WTC11 (cell line): Measurements from ENCODE around the gene MOXD1. TPM values are rescaled to one million over a fixed set of nuclear protein-coding genes. Genes with fewer than 3 reads are reported as not detected.

Source experiments
- ATAC-seq: fragments of 200-7000 bp; cut with Tn5 transposase; 2 replicates; pipeline ENCODE4 v1.10.0; 2021; ENCODE audit warnings: mild to moderate bottlenecking, moderate library complexity
- CTCF ChIA-PET: fragments of 300-600 bp; sonication (Branson Sonifier 250); formaldehyde crosslinking; loops from one replicate; lab custom pipeline; 2021; ENCODE audit warnings: antibody characterized with exemption; lab: Charles Lee
- POLR2A ChIA-PET: fragments of 350-600 bp; sonication (Branson Sonifier 250); formaldehyde crosslinking; loops from one replicate; lab custom pipeline; 2021; ENCODE audit warnings: antibody characterized with exemption; lab: Charles Lee
- DNase-seq: peaks from one replicate; pipeline ENCODE4 v3.0.0; 2021; ENCODE audit warnings: low spot score
- H3K27ac Mint-ChIP-seq: 2 replicates; pipeline ENCODE4 v1.8.0; 2021; ENCODE audit warnings: mixed read lengths
- H3K27me3 Mint-ChIP-seq: 2 replicates; pipeline ENCODE4 v1.8.0; 2021; ENCODE audit warnings: low read depth, mild to moderate bottlenecking, moderate library complexity, mixed read lengths
- H3K36me3 Mint-ChIP-seq: 2 replicates; pipeline ENCODE4 v1.8.0; 2021; ENCODE audit warnings: mixed read lengths
- H3K4me1 Mint-ChIP-seq: 2 replicates; pipeline ENCODE4 v1.8.0; 2022; ENCODE audit warnings: mixed read lengths
- H3K4me3 Mint-ChIP-seq: 2 replicates; pipeline ENCODE4 v1.8.0; 2021; ENCODE audit warnings: mild to moderate bottlenecking, moderate library complexity, mixed read lengths
- H3K9me3 Mint-ChIP-seq: 2 replicates; pipeline ENCODE4 v1.8.0; 2021; ENCODE audit warnings: mixed read lengths
- CTCF ChIP-seq: fragments of 200-600 bp; IDR thresholded peaks from 2 replicates; pipeline ENCODE4 v1.8.0; 2022; ENCODE audit warnings: antibody characterized with exemption
- E2F5 ChIP-seq: sonication (generic); formaldehyde crosslinking; IDR thresholded peaks from 2 replicates; pipeline ENCODE4 v1.8.1; 2022; ENCODE audit warnings: mild to moderate bottlenecking, moderate library complexity, missing genetic modification reagents
- FOXK1 ChIP-seq: sonication (generic); formaldehyde crosslinking; IDR thresholded peaks from 2 replicates; pipeline ENCODE4 v1.8.0; 2022; ENCODE audit warnings: mild to moderate bottlenecking, moderate library complexity, missing genetic modification reagents
- FOXP1 ChIP-seq: sonication (generic); formaldehyde crosslinking; IDR thresholded peaks from 2 replicates; pipeline ENCODE4 v1.8.0; 2022; ENCODE audit warnings: missing genetic modification reagents, mild to moderate bottlenecking, moderate library complexity, borderline replicate concordance
- GRHL2 ChIP-seq: fragments of 250-450 bp; sonication (Bioruptor Pico); IDR thresholded peaks from 2 replicates; pipeline ENCODE4 v1.8.0; 2022; ENCODE audit warnings: mild to moderate bottlenecking, moderate library complexity; ENCODE audit not compliant: insufficient replicate concordance, severe bottlenecking
- MYBL2 ChIP-seq: sonication (generic); formaldehyde crosslinking; IDR thresholded peaks from 2 replicates; pipeline ENCODE4 v1.8.1; 2023; ENCODE audit warnings: mild to moderate bottlenecking, moderate library complexity, missing genetic modification reagents
- NFYB ChIP-seq: sonication (generic); formaldehyde crosslinking; conservative IDR thresholded peaks from 2 replicates; pipeline ENCODE4 v1.8.0; 2022; ENCODE audit warnings: low read depth, missing genetic modification reagents
- NR1H2 ChIP-seq: sonication (generic); formaldehyde crosslinking; IDR thresholded peaks from 2 replicates; pipeline ENCODE4 v1.9.0; 2021; ENCODE audit warnings: mild to moderate bottlenecking, moderate library complexity, missing genetic modification reagents
- RELA ChIP-seq: sonication (generic); formaldehyde crosslinking; IDR thresholded peaks from 2 replicates; pipeline ENCODE4 v1.8.1; 2022; ENCODE audit warnings: missing genetic modification reagents, mild to moderate bottlenecking, borderline replicate concordance
- SMAD4 ChIP-seq: sonication (generic); formaldehyde crosslinking; IDR thresholded peaks from 2 replicates; pipeline ENCODE4 v1.8.0; 2022; ENCODE audit warnings: mild to moderate bottlenecking, missing genetic modification reagents
- SOX15 ChIP-seq: fragments of 250-450 bp; sonication (Bioruptor Pico); IDR thresholded peaks from 2 replicates; pipeline ENCODE4 v1.9.0; 2021; ENCODE audit warnings: mild to moderate bottlenecking
- STAT6 ChIP-seq: sonication (generic); formaldehyde crosslinking; conservative IDR thresholded peaks from 2 replicates; pipeline ENCODE4 v1.8.1; 2023; ENCODE audit warnings: mild to moderate bottlenecking, low read depth, missing genetic modification reagents, moderate library complexity
- TEAD4 ChIP-seq: sonication (generic); formaldehyde crosslinking; IDR thresholded peaks from 2 replicates; pipeline ENCODE4 v1.8.0; 2022; ENCODE audit warnings: mild to moderate bottlenecking, missing genetic modification reagents
- USF1 ChIP-seq: sonication (generic); formaldehyde crosslinking; IDR thresholded peaks from 2 replicates; pipeline ENCODE4 v1.8.0; 2022; ENCODE audit warnings: mild to moderate bottlenecking, missing genetic modification reagents
- ZBTB43 ChIP-seq: sonication (generic); formaldehyde crosslinking; IDR thresholded peaks from 2 replicates; pipeline ENCODE4 v1.8.1; 2023; ENCODE audit warnings: mild to moderate bottlenecking, missing genetic modification reagents
- ZNF317 ChIP-seq: sonication (generic); formaldehyde crosslinking; IDR thresholded peaks from 2 replicates; pipeline ENCODE4 v1.8.1; 2023; ENCODE audit warnings: low read depth, mild to moderate bottlenecking, moderate library complexity, missing genetic modification reagents, borderline replicate concordance
- ZNF396 ChIP-seq: fragments of 250-450 bp; sonication (Bioruptor Pico); IDR thresholded peaks from 2 replicates; pipeline ENCODE4 v1.8.0; 2021; ENCODE audit warnings: mild to moderate bottlenecking, moderate library complexity, borderline replicate concordance
- ZNF532 ChIP-seq: fragments of 250-450 bp; sonication (Bioruptor Pico); IDR thresholded peaks from 2 replicates; pipeline ENCODE4 v1.9.0; 2021; ENCODE audit warnings: mild to moderate bottlenecking, borderline replicate concordance
- total RNA-seq: library from RNA; stranded (reverse); gene quantifications from 3 replicates; pipeline ENCODE4 v1.2.3, GENCODE V29; 2021

The MOXD1 gene
- total RNA-seq, 1 experiment from 2014 or later = 1.7 TPM

- DNase-seq (no peak), ATAC-seq (no peak)
- ChIA-PET POLR2A (no interaction called here), CTCF (no interaction called here)
- no peak overlapping the region for H3K4me3 Mint-ChIP-seq
- no peaks in the 10 kb centered on the region for H3K4me1 Mint-ChIP-seq
- no peaks in the 10 kb centered on the region; the same call in 1 of the 2 replicates for H3K27me3 Mint-ChIP-seq
- peaks cover 6% of the 10 kb centered on the region; the same call in 1 of the 2 replicates for H3K36me3 Mint-ChIP-seq
- TF ChIP-seq NR1H2 = no peak
- no peak for TF ChIP-seq ZNF532 (CRISPR knock-in tag)
- no peak for TF ChIP-seq USF1 (CRISPR knock-in tag)
- no peak for TF ChIP-seq STAT6
- no peak for TF ChIP-seq SOX15 (CRISPR knock-in tag)
- no peak for TF ChIP-seq CTCF
- TF ChIP-seq FOXP1 (CRISPR knock-in tag) = no peak
- no peak for TF ChIP-seq FOXK1 (CRISPR knock-in tag)
- TF ChIP-seq ZBTB43 (CRISPR knock-in tag) = no peak
- TF ChIP-seq RELA = no peak
- TF ChIP-seq TEAD4 (CRISPR knock-in tag) = no peak
- TF ChIP-seq ZNF317 (CRISPR knock-in tag) = no peak
- TF ChIP-seq GRHL2 = no peak
- TF ChIP-seq MYBL2 = no peak
- TF ChIP-seq NFYB (CRISPR knock-in tag) = no peak
- TF ChIP-seq SMAD4 (CRISPR knock-in tag) = no peak
- no peak for TF ChIP-seq ZNF396
- no peak for TF ChIP-seq E2F5
- peaks cover 20% of the 10 kb centered on the region for H3K9me3 Mint-ChIP-seq
- no peak overlapping the region for H3K27ac Mint-ChIP-seq
Measured at GRCh38 chr6:132314432-132314831, 86.8 kb downstream of the MOXD1 start.
